PC-9 (cell line): ENCODE measurements around the gene CYP27B1. TPM values are rescaled to one million over a fixed set of nuclear protein-coding genes. Genes with fewer than 3 reads are reported as not detected.

Source experiments
- BruUV-seq: library from RNA; stranded (reverse); fragments of 400-500 nt; replicated peaks from 2 replicates; lab custom pipeline; 2021; lab: Mats Ljungman, UMichigan
- CTCF ChIA-PET: fragments of 300-600 bp; sonication (Branson Sonifier 250); formaldehyde crosslinking; loops from one replicate; lab custom pipeline; 2022; ENCODE audit warnings: antibody characterized with exemption; lab: Charles Lee
- POLR2A ChIA-PET: fragments of 300-600 bp; sonication (Branson Sonifier 250); formaldehyde crosslinking; loops from one replicate; lab custom pipeline; 2022; ENCODE audit warnings: antibody characterized with exemption; ENCODE audit not compliant: unreplicated experiment; lab: Charles Lee
- DNase-seq, 2 experiments: peaks; one replicate each; pipeline versions ENCODE4 v3.0.0 to v3.0.0-alpha.2; 2015 to 2022; ENCODE audit warnings: mixed read lengths in 1 of 2
- H2AFZ ChIP-seq: fragments of 200-600 bp; sonication (generic); 2 replicates; pipeline ENCODE4 v1.8.1; 2017; ENCODE audit warnings: antibody characterized with exemption
- H3F3A ChIP-seq: fragments of 200-600 bp; sonication (generic); 2 replicates; pipeline ENCODE4 v1.8.1; 2017; ENCODE audit warnings: antibody characterized with exemption, mild to moderate bottlenecking, low read depth; ENCODE audit not compliant: insufficient read depth
- H3K27ac ChIP-seq: fragments of 200-600 bp; sonication (generic); 2 replicates; pipeline ENCODE4 v1.6.1; 2016; ENCODE audit warnings: mixed run types
- H3K27me3 ChIP-seq: fragments of 200-600 bp; sonication (generic); 2 replicates; pipeline ENCODE4 v1.6.1; 2016; ENCODE audit warnings: low read depth, mixed run types; ENCODE audit not compliant: insufficient read depth
- H3K36me3 ChIP-seq: fragments of 200-600 bp; sonication (generic); 2 replicates; pipeline ENCODE4 v1.6.1; 2016; ENCODE audit warnings: low read depth, mixed run types
- H3K4me1 ChIP-seq: fragments of 200-600 bp; sonication (generic); replicated peaks from 2 replicates; pipeline ENCODE4 v1.6.1; 2016; ENCODE audit warnings: mixed run types; ENCODE audit not compliant: insufficient read depth
- H3K4me2 ChIP-seq: fragments of 200-600 bp; sonication (generic); 2 replicates; pipeline ENCODE4 v1.6.1; 2017; ENCODE audit warnings: mixed run types
- H3K4me3 ChIP-seq: fragments of 200-600 bp; sonication (generic); 2 replicates; pipeline ENCODE4 v1.6.1; 2016; ENCODE audit warnings: mixed run types
- H3K79me2 ChIP-seq: fragments of 200-600 bp; sonication (generic); 2 replicates; pipeline ENCODE4 v1.6.1; 2017; ENCODE audit warnings: low read depth, mixed run types
- H3K9me2 ChIP-seq: fragments of 200-600 bp; sonication (generic); 2 replicates; pipeline ENCODE4 v1.8.1; 2017; ENCODE audit warnings: mild to moderate bottlenecking; ENCODE audit not compliant: insufficient read depth
- H3K9me3 ChIP-seq: fragments of 200-600 bp; sonication (generic); 2 replicates; pipeline ENCODE4 v1.8.1; 2016; ENCODE audit warnings: low read depth; ENCODE audit not compliant: insufficient read depth
- H4K20me1 ChIP-seq: fragments of 200-600 bp; sonication (generic); 2 replicates; pipeline ENCODE4 v1.8.1; 2017; ENCODE audit not compliant: insufficient read depth
- CTCF ChIP-seq: fragments of 200-600 bp; sonication (generic); conservative IDR thresholded peaks from 2 replicates; pipeline ENCODE4 v1.6.1; 2017; ENCODE audit warnings: mixed run types, antibody characterized with exemption, mild to moderate bottlenecking, moderate library complexity
- EZH2 ChIP-seq: fragments of 200-600 bp; sonication (generic); IDR thresholded peaks from 2 replicates; pipeline ENCODE4 v1.8.0; 2017; ENCODE audit warnings: antibody characterized with exemption, low read depth
- intact Hi-C: fragments of 100-400 bp; cut with micrococcal nuclease; formaldehyde crosslinking; loops from one replicate; pipeline ENCODE4 v1.10.0; 2022; ENCODE audit not compliant: unreplicated experiment
- total RNA-seq: library from RNA; stranded (reverse); gene quantifications from 2 replicates; pipeline ENCODE4 v1.2.3, GENCODE V29; 2021

CYP27B1 gene
- total RNA-seq, 1 experiment from 2014 or later: 1.8 TPM

GRCh38 chr12:57737467-57738460 lies 29.1 kb downstream of the CYP27B1 start:
- POLR2A ChIA-PET: no interaction called here
- H2AFZ ChIP-seq: no peak overlapping the region

GRCh38 chr12:57736741-57737466 lies 30.0 kb downstream of the CYP27B1 start:
- no TSS peak for BruUV-seq
- Histone ChIP-seq H2AFZ (no peak overlapping the region), H3K27ac (no peak overlapping the region), H4K20me1 (no peaks in the 10 kb centered on the region), H3K9me3 (no peaks in the 10 kb centered on the region), H3K36me3 (no peaks in the 10 kb centered on the region), H3K4me3 (no peak overlapping the region), H3K4me2 (no peak overlapping the region), H3K9me2 (no peaks in the 10 kb centered on the region), H3F3A (peaks cover 5% of the 10 kb centered on the region; the same call in 1 of the 2 replicates), H3K79me2 (no peaks in the 10 kb centered on the region), H3K4me1 (no peaks in the 10 kb centered on the region), H3K27me3 (peaks cover 14% of the 10 kb centered on the region)
- ChIA-PET POLR2A (no interaction called here), CTCF (interaction anchor here (0.5 kb wide), 1 partner anchor 282 kb away, joined by 5 read pairs; the partner anchor contains the start of gene INHBE)
- TF ChIP-seq EZH2 (no peak), CTCF (no peak)
- intact Hi-C loops: no loop called here
- DNase-seq: no peak

More at GRCh38 chr12:57737467-57738460, 29.1 kb downstream of the CYP27B1 start:
- no peak overlapping the region for H3K4me3 ChIP-seq
- H3F3A ChIP-seq: peaks cover 5% of the 10 kb centered on the region; the same call in 1 of the 2 replicates
- intact Hi-C loops: no loop called here
- CTCF ChIA-PET: no interaction called here
- no peaks in the 10 kb centered on the region for H3K4me1 ChIP-seq
- H3K9me3 ChIP-seq: no peaks in the 10 kb centered on the region
- TF ChIP-seq EZH2 (no peak), CTCF (no peak)
- H3K79me2 ChIP-seq: no peaks in the 10 kb centered on the region
- H4K20me1 ChIP-seq: no peaks in the 10 kb centered on the region
- no peak overlapping the region for H3K4me2 ChIP-seq
- peaks cover 14% of the 10 kb centered on the region for H3K27me3 ChIP-seq
- no peaks in the 10 kb centered on the region for H3K9me2 ChIP-seq
- H3K36me3 ChIP-seq: no peaks in the 10 kb centered on the region
- no peak for DNase-seq
- no TSS peak for BruUV-seq
- H3K27ac ChIP-seq: no peak overlapping the region
